Endothelial cell of umbilical vein (primary cell): ENCODE measurements around the gene EML6.

ENCODE experiments used
- MAX ChIP-seq: IDR thresholded peaks from 2 replicates; pipeline ENCODE4 v1.6.1; 2011; ENCODE audit not compliant: insufficient read depth, insufficient read length
- TF ChIP-seq, protein P1 (sequence below), 2 donors: IDR thresholded peaks; 1 replicate in 1 of 2; 2 replicates in 1 of 2; pipeline ENCODE4 v1.5.1; 2011; ENCODE audit warnings: low read length in 2 of 2, mild to moderate bottlenecking in 2 of 2, moderate library complexity in 2 of 2, control low read depth in 1 of 2, inconsistent platforms in 1 of 2, low read depth in 1 of 2; ENCODE audit not compliant: insufficient read depth in 1 of 2; ENCODE audit errors: extremely low read depth in 1 of 2

- no peak for TF ChIP-seq MAX
- TF ChIP-seq, protein P1, sequence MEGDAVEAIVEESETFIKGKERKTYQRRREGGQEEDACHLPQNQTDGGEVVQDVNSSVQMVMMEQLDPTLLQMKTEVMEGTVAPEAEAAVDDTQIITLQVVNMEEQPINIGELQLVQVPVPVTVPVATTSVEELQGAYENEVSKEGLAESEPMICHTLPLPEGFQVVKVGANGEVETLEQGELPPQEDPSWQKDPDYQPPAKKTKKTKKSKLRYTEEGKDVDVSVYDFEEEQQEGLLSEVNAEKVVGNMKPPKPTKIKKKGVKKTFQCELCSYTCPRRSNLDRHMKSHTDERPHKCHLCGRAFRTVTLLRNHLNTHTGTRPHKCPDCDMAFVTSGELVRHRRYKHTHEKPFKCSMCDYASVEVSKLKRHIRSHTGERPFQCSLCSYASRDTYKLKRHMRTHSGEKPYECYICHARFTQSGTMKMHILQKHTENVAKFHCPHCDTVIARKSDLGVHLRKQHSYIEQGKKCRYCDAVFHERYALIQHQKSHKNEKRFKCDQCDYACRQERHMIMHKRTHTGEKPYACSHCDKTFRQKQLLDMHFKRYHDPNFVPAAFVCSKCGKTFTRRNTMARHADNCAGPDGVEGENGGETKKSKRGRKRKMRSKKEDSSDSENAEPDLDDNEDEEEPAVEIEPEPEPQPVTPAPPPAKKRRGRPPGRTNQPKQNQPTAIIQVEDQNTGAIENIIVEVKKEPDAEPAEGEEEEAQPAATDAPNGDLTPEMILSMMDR (IDR thresholded peaks at IDR 0.05; ENCODE audit: extremely low read depth in 1 of 2, insufficient read depth in 1 of 2, low read depth in 1 of 2, low read length in 2 of 2), result no peak
Measured at GRCh38 chr2:54675281-54675680, 48.2 kb upstream of the EML6 start.
